IPS DF 6.9 (cell line): ENCODE measurements around the gene CD4.

Source experiments
- DNase-seq: peaks from one replicate; pipeline ENCODE4 v3.0.0-alpha.2; 2013; ENCODE audit warnings: low read depth, low spot score
- H3K27ac ChIP-seq: one replicate; pipeline ENCODE4 v1.5.1; 2013; ENCODE audit warnings: low read length, control low read depth
- H3K27me3 ChIP-seq: 2 replicates; pipeline ENCODE4 v1.6.1; 2013; ENCODE audit warnings: mild to moderate bottlenecking, low read length; ENCODE audit not compliant: control insufficient read depth, insufficient read depth
- H3K36me3 ChIP-seq: 2 replicates; pipeline ENCODE4 v1.6.1; 2013; ENCODE audit warnings: low read length; ENCODE audit not compliant: control insufficient read depth, insufficient read depth
- H3K4me1 ChIP-seq: 2 replicates; pipeline ENCODE4 v1.6.1; 2013; ENCODE audit warnings: low read length; ENCODE audit not compliant: control insufficient read depth, insufficient read depth
- H3K4me3 ChIP-seq: 2 replicates; pipeline ENCODE4 v1.5.1; 2013; ENCODE audit warnings: mild to moderate bottlenecking, low read length
- H3K9me3 ChIP-seq: 2 replicates; pipeline ENCODE4 v1.6.1; 2013; ENCODE audit warnings: low read length, inconsistent platforms; ENCODE audit not compliant: control insufficient read depth, insufficient read depth
- WGBS: extraction: QIAGEN DNeasy Blood & Tissue Kit; methylation state at CpG from one replicate; pipeline ENCODE4 v1.1.7; 2013; ENCODE audit warnings: mixed read lengths, missing lambda C conversion rate; ENCODE audit not compliant: insufficient read length, insufficient coverage; 5-methylcytosine and 5-hydroxymethylcytosine counted together

CD4 gene

DNA sequence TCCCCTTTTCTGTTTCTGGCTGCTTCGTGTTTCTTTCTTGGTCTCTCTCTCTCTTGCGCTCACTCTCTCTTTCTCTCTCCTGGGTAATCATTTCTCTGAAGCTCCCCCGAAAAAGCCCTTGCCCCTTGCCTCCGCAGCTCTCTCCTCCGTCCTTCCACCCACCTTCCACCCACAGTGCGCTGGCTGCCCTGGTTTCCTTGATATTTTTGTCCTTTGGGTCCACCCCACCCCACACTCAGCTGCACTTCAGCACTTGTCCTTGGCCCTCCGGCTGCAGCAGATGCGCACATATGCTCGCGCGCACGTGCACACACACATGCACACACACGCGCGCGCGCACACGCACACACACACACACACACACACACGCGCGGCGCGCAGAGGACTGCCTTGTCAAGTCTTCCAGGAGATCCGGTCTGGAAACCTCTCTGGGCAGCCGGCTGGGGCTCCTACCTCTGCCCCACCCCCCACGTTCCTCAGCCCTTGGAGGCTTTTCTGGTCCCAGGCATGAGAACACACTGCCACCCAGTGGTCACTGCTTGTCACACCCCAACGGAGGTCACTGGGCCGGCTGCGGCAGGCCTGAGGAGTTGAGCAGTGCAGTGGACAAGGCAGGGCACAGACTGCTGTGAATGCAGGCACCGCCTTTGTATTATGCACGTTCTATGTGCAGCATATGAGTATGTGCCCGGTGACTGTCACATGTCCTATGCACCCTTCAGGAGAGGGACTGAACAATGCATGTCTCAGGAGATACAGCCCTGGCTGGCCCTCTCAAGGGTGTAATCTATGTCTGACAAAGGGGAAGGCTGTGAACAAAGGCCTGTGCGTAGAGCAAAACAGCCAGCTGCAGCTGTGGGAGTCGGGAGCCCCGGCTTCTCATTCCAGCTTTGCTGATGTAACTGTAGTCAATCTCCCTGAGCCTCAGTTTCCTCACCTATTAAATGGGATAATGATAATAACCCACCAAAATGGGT is 10.5 kb upstream of the CD4 start:
- peak overlapping the region; percentile 41; the same call in 1 of the 2 replicates for H3K4me3 ChIP-seq
- H3K36me3 ChIP-seq, result no peaks in the 10 kb centered on the region
- peaks cover 1% of the 10 kb centered on the region; the same call in 1 of the 2 replicates for H3K4me1 ChIP-seq
- no CpG with 5 or more reads among the region's 35 CpGs for WGBS
- H3K27ac ChIP-seq, result no peak overlapping the region
- no peaks in the 10 kb centered on the region for H3K9me3 ChIP-seq
- peaks cover 1% of the 10 kb centered on the region; the same call in 1 of the 2 replicates for H3K27me3 ChIP-seq
- peak; percentile 99 for DNase-seq

DNA sequence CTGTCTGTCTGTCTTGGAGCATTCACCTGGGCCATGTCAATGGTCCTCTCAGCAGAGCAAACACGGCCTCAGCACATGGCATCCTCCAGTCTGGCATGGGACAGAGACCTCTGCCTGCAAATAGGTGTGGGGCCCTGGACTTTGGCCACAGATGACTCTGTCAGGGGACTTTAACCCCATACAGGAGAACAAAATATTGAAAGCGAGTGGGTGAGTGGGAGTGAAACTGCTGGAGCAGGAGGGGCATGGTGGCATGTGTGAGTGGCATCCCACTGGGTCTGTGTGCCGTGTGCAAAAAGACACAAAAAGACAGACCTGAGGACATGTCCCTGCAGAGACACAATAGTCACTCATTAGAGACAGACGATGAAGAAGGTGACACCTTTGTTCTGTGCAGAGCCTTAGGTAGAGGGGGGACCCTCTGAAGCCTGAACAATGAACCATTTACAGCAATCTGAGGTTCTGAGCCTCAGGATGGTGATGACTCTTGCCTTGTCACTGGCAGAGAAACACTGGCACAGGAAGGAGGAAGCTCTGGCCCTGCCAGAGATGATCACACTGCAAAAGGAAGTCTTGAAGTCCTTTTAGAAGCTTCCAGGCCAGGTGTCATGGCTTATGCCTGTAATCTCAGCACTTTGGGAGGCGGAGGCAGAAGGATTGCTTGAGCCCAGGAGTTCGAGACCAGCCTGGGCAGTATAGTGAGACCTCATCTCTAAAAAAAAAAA is 9.5 kb upstream of the CD4 start:
- Histone ChIP-seq H3K9me3 (no peaks in the 10 kb centered on the region), H3K36me3 (no peaks in the 10 kb centered on the region), H3K4me1 (peaks cover 1% of the 10 kb centered on the region; the same call in 1 of the 2 replicates), H3K27ac (no peak overlapping the region), H3K27me3 (peaks cover 1% of the 10 kb centered on the region; the same call in 1 of the 2 replicates), H3K4me3 (no peak overlapping the region)
- no CpG with 5 or more reads among the region's 6 CpGs for WGBS
- no peak for DNase-seq

GRCh38 chr12:6780573-6780972 is 8.8 kb upstream of the CD4 start:
- Histone ChIP-seq H3K4me1 (peaks cover 1% of the 10 kb centered on the region; the same call in 1 of the 2 replicates), H3K27ac (no peak overlapping the region), H3K36me3 (no peaks in the 10 kb centered on the region), H3K27me3 (0 out of 2 replicates have a peak, but pooled peaks cover 1% of the 10 kb centered on the region), H3K9me3 (no peaks in the 10 kb centered on the region), H3K4me3 (no peak overlapping the region)
- no peak for DNase-seq
- no CpG with 5 or more reads among the region's 6 CpGs for WGBS

DNA sequence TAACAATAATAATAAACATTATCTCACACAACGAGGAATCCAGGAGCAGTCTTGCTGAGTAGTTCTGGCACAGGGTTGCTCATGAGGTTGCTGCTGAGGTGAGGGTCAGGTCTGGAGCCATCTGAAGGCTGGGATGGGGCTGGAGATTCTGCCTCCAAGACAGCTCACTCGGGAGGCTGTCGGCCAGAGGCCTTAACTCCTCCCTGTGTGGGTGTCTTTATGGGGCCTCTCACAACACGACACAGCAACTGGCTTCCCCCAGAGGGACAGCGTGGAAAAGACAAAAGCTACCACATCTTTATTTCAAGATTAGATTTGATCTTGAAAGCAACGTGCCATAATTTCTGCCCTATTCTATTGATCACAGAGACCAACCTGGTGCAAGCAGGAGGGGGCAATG is 7.2 kb upstream of the CD4 start:
- no CpG with 5 or more reads among the region's 6 CpGs for WGBS
- H3K4me1 ChIP-seq, result peaks cover 1% of the 10 kb centered on the region; the same call in 1 of the 2 replicates
- H3K9me3 ChIP-seq, result no peaks in the 10 kb centered on the region
- no peaks in the 10 kb centered on the region for H3K36me3 ChIP-seq
- 0 out of 2 replicates have a peak, but pooled peaks cover 1% of the 10 kb centered on the region for H3K27me3 ChIP-seq
- no peak overlapping the region for H3K4me3 ChIP-seq
- no peak overlapping the region for H3K27ac ChIP-seq
- no peak for DNase-seq

- no peaks in the 10 kb centered on the region for H3K27me3 ChIP-seq
- no peaks in the 10 kb centered on the region for H3K9me3 ChIP-seq
- H3K27ac ChIP-seq, result no peak overlapping the region
- H3K36me3 ChIP-seq, result no peaks in the 10 kb centered on the region
- H3K4me1 ChIP-seq, result peaks cover 1% of the 10 kb centered on the region; the same call in 1 of the 2 replicates
- WGBS, result no CpG with 5 or more reads among the region's 10 CpGs
- no peak overlapping the region for H3K4me3 ChIP-seq
- no peak for DNase-seq
Observed at GRCh38 chr12:6782850-6783566, 6.3 kb upstream of the CD4 start.

DNA sequence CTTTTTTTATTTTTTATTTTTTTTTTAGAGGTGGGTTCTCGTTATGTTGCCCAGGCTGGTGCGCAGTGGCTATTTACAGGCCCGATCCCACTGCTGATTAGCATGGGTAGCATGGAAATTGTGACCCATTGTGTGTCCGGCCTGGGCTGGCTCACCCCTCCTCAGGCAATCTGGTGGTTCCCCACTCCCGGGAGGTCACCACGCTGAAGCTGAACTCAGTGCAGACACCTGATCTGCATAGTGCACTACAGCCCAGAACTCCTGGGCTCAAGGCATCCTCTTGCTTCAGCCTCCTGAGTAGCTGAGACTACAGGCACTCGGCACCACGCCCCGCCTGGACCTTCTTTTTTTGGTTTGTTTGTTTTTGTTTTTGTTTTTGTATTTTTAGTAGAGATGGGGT is 5.5 kb upstream of the CD4 start:
- no peaks in the 10 kb centered on the region for H3K27me3 ChIP-seq
- H3K4me3 ChIP-seq, result no peak overlapping the region
- WGBS, result no CpG with 5 or more reads among the region's 9 CpGs
- H3K4me1 ChIP-seq, result peaks cover 1% of the 10 kb centered on the region; the same call in 1 of the 2 replicates
- no peak overlapping the region for H3K27ac ChIP-seq
- H3K36me3 ChIP-seq, result no peaks in the 10 kb centered on the region
- no peak for DNase-seq
- no peaks in the 10 kb centered on the region for H3K9me3 ChIP-seq

GRCh38 chr12:6784296-6784695 is 5.0 kb upstream of the CD4 start:
- Histone ChIP-seq H3K27ac (no peak overlapping the region), H3K36me3 (no peaks in the 10 kb centered on the region), H3K9me3 (no peaks in the 10 kb centered on the region), H3K27me3 (no peaks in the 10 kb centered on the region), H3K4me3 (no peak overlapping the region), H3K4me1 (no peaks in the 10 kb centered on the region)
- no CpG with 5 or more reads among the region's 5 CpGs for WGBS
- no peak for DNase-seq

DNA sequence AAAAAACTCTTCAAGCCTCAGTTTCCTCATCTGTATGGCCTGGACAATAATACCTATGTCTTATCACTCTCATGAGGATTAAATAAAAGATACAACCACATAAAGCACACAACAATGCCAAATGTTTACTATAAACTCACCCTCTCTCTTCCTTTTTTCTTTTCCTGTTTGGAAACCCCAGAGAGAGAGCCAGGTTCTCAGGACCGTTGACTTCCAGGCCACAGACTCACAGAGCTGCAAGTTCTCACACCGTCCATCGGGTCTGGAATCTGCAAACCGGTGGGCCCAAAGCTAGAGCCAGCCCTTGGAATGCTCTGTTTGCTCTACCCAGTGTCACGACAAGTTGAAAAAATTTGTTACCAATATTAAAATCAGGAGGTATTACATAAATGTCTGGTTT is 4.6 kb upstream of the CD4 start:
- H3K27ac ChIP-seq, result no peak overlapping the region
- no peaks in the 10 kb centered on the region for H3K36me3 ChIP-seq
- H3K27me3 ChIP-seq, result no peaks in the 10 kb centered on the region
- WGBS, result no CpG with 5 or more reads among the region's 5 CpGs
- no peak for DNase-seq
- no peaks in the 10 kb centered on the region for H3K4me1 ChIP-seq
- H3K9me3 ChIP-seq, result no peaks in the 10 kb centered on the region
- no peak overlapping the region for H3K4me3 ChIP-seq

DNA sequence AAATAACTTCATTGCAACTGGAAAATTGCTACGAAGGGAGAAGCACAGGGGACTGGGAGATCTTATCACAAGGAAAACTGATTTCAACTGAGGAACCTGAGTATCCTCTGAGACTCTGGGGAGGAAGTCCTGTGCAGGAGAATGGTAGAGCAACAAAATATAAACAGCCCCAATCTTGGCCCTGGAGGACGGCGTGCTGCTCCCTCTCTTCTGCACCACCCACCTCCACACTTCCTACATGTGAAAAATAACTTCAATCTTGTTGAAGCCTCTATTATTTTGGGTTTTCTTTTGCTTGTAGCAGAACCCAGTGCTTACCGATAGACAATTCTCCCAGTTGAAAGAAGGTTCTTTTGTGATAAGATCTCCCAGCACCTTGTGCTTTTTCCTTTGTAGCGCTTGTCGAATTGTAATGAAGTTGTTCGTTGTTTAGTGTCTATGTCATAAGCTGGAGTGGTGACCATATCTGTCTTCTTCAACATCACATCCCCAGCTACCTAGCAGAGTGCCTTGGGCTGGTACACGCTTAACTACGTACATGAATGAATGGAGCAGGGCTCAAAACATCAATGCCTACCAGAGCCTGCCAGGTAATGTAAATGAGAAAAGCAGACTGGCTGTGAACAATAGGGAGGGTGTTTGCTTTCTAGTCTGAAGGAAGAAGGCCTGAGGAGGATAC is 2.8 kb upstream of the CD4 start:
- DNase-seq, result no peak
- H3K27ac ChIP-seq, result no peak overlapping the region
- no CpG with 5 or more reads among the region's 9 CpGs for WGBS
- no peaks in the 10 kb centered on the region for H3K9me3 ChIP-seq
- H3K36me3 ChIP-seq, result no peaks in the 10 kb centered on the region
- H3K4me3 ChIP-seq, result no peak overlapping the region
- H3K4me1 ChIP-seq, result no peaks in the 10 kb centered on the region
- H3K27me3 ChIP-seq, result no peaks in the 10 kb centered on the region
